ENCODE measurements around the gene PCNX3. TPM values are rescaled to one million over a fixed set of nuclear protein-coding genes. Genes with fewer than 3 reads are reported as not detected.
"Not testable (repeated sequence)": the region's sequence is repeated elsewhere in the genome, so short reads cannot be mapped to it uniquely, and the experiment has no call there.

Gene PCNX3
- total RNA-seq, 2 donors from 2014 or later: 16.1 to 21.8 TPM

DNA sequence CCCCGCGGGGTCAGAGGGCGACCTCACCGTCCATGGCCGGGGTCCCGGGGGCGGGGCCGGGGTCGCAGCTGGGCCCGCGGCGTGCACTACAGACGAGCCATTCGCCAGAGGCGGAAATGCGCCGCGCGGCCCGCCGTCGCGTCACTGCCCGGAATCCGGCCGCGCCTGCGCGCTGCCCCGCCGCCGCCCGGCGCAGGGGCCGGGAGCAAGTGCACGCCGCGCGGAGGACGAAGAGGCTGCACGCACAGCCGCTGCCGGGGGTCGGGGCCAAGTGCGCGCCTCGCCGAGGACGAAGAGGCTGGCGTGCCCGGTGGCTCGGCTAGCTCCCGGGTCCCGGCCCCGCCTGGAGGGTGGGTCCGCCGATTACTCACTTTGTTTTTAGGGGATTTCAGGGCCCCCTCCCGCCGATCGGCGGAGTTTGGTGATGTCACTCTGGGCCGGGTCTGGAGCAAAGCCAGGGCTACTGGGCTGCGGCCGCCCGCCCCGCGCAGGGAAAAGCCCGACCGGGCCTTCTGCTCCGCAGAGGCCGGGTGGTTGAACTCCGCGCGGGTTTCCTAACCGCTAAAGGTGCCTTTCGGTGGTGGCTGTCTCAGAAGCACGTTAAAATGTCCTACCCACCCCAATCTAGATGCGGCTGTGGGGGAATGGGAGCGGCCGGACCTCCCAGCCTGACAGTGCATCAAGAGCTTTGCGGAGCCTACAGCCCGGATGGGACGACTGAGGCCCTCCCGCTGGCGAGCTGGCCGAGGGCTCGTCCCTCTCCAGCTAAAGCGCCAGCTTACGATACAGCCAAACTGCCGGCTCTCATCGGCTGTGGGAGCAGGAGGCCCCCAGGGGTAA is 47.4 kb downstream of the PCNX3 start, which contains the start of gene RELA:
Gene RELA, minus strand, starts transcription at position 118 of the 840 bp plus-strand sequence. Its CDS starts 84 bp downstream, at position 34.
- Histone ChIP-seq H3K36me3 (peaks cover 35% of the 10 kb centered on the region), H3K9me3 (no peaks in the 10 kb centered on the region), H3K4me1 (peaks cover 0 to 40% of the 10 kb centered on the region in 2 donors), H3K4me3 (peak within 1 kb of the TSS; percentile 71 to 96), H3K27ac (peak within 1 kb of the TSS; percentile 99 to 100), H3K27me3 (no peaks in the 10 kb centered on the region)
- TF ChIP-seq, protein P1, sequence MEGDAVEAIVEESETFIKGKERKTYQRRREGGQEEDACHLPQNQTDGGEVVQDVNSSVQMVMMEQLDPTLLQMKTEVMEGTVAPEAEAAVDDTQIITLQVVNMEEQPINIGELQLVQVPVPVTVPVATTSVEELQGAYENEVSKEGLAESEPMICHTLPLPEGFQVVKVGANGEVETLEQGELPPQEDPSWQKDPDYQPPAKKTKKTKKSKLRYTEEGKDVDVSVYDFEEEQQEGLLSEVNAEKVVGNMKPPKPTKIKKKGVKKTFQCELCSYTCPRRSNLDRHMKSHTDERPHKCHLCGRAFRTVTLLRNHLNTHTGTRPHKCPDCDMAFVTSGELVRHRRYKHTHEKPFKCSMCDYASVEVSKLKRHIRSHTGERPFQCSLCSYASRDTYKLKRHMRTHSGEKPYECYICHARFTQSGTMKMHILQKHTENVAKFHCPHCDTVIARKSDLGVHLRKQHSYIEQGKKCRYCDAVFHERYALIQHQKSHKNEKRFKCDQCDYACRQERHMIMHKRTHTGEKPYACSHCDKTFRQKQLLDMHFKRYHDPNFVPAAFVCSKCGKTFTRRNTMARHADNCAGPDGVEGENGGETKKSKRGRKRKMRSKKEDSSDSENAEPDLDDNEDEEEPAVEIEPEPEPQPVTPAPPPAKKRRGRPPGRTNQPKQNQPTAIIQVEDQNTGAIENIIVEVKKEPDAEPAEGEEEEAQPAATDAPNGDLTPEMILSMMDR (IDR thresholded peaks at IDR 0.05): no peak
- DNase-seq (ENCODE audit: low spot score): peak; percentile 94

DNA sequence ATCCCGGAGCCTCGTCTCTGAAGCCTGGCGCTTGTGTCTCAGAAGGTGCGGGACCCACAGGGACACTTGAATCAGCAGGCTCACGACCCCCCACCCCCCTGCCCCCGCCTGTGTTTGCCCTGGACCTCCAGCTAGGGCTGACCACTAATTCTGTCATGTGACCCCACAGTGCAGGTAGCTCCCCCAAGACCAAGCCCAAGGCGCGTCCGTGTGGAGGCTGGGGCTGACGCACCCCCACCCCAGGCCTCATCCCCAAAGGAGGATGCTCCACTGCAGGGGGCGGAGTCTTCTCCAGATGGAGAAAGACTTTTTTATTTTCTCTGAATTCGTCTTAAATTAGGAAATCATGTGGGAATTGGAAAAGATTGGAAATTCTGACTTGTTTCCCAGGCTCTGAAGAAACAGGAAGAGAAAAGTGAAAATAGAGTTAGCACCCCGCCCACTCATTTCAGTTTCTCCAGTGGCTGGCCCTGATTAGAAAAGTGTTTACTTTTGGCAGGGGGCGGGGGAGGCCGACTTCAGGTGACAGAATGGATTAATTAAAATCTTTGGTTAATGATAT is 48.1 kb downstream of the PCNX3 start:
- Histone ChIP-seq H3K27me3 (no peaks in the 10 kb centered on the region), H3K9me3 (no peaks in the 10 kb centered on the region), H3K36me3 (peaks cover 28% of the 10 kb centered on the region), H3K4me1 (peaks cover 0 to 40% of the 10 kb centered on the region in 2 donors), H3K27ac (peak overlapping the region; percentile 99 to 100), H3K4me3 (peak overlapping the region; percentile 71 to 96)
- TF ChIP-seq, protein P1 (IDR thresholded peaks at IDR 0.05): no peak
- no peak for DNase-seq (ENCODE audit: low spot score)

DNA sequence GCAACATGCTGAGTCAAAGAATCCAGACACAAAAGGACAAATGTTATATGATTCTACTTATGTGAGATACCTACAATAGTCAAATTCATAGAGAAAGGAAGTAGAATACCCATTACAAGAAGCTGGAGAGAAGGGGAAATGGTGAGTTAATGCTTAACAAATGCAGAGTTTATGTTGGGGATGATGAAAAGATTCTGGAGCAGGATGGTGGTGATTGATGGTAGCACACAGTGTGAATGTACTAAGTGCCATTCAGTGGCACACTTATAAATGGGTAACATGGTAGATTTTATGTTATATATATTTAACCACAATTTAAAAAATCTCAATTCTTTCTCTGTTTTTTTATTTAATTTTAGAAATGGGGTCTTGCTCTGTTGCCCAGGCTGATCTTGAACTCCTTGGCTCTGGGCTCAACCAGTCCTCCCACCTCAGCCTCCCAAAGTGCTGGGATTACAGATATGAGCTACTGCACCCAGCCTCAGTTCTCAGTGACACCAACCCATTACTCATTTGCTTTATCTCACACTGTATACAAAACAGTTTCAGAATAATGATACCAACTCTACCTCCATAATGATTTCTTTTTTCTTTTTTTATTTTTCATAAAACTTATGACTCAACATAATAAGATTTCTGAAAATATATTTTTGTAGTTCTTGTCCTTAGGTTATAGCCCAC is 56.7 kb downstream of the PCNX3 start:
- H3K4me3 ChIP-seq: no peak overlapping the region
- DNase-seq (ENCODE audit: low spot score): no peak
- no peaks in the 10 kb centered on the region for H3K36me3 ChIP-seq
- TF ChIP-seq, protein P1 (IDR thresholded peaks at IDR 0.05): no peak
- no peak overlapping the region for H3K27ac ChIP-seq
- no peaks in the 10 kb centered on the region for H3K4me1 ChIP-seq
- no peaks in the 10 kb centered on the region for H3K27me3 ChIP-seq
- H3K9me3 ChIP-seq: no peaks in the 10 kb centered on the region

DNA sequence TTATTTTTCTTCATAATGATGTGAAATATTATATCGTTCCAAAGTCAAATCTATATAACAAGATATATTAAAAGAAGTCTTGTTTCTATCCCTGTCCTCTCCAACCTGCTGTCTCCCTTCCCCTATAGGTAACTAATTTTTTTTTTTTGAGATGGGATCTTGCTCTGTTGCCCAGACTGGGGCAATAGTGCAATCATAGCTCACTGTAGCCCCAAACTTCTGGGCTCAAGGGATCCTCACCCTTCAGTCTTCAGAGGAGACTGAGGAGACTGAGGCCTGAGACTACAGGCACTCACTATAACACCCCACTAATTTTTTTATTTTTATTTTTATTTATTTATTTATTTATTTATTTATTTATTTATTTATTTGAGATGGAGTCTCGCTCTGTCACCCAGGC is 57.4 kb downstream of the PCNX3 start:
- TF ChIP-seq, protein P1 (IDR thresholded peaks at IDR 0.05): no peak
- no peak overlapping the region for H3K4me3 ChIP-seq
- no peaks in the 10 kb centered on the region for H3K4me1 ChIP-seq

DNA sequence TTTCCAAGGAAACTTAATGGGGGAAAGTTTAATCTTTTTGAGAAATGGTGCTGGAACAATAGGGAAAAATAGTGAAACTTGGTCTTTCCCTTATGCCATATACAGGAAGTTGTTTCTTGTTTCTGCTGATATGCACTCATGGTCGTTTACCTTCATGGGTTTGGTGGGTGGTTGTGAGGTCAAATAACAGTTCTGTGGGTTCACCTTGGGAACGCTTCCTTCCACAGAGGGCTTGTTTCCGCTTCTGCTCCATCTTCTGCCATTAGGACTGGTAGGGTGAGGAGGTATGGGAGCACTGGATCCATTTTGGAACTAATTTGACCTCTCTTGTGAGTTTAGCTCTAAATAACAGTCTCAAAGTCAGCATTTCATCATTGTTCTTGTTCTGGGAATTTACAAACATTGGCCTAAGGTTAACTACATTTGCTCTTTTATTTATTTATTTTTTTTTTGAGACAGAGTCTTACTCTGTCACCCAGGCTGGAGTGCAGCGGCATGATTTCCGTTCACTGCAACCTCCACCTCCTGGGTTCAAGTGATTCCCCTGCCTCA is 64.7 kb downstream of the PCNX3 start:
- H3K27me3 ChIP-seq: no peaks in the 10 kb centered on the region
- H3K9me3 ChIP-seq: no peaks in the 10 kb centered on the region
- H3K4me1 ChIP-seq: no peaks in the 10 kb centered on the region
- no peak overlapping the region for H3K4me3 ChIP-seq
- TF ChIP-seq, protein P1 (IDR thresholded peaks at IDR 0.05): no peak
- H3K36me3 ChIP-seq: no peaks in the 10 kb centered on the region
- no peak for DNase-seq (ENCODE audit: low spot score)
- no peak overlapping the region for H3K27ac ChIP-seq

More for the DNA sequence above, 57.4 kb downstream of the PCNX3 start:
- Histone ChIP-seq H3K36me3 (no peaks in the 10 kb centered on the region), H3K9me3 (no peaks in the 10 kb centered on the region), H3K27me3 (no peaks in the 10 kb centered on the region), H3K27ac (no peak overlapping the region)
- no peak for DNase-seq (ENCODE audit: low spot score)

DNA sequence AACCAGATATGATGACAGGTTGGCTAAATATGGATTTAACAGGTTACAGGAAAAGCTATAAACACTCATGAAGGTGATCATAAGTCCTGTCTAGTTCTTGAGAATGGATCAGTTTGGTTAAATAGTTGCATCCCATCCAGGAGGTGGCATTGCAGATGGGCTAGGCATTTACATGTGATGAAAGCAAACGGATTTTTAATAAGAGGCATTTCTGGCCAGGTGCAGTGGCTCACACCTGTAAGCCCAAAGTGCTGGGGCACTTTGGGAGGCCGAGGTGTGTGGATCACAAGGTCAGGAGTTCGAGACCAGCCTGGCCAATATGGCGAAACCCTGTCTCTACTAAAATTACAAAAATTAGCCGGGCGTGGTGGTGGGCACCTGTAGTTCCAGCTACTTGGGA is 67.9 kb downstream of the PCNX3 start:
- DNase-seq (ENCODE audit: low spot score); H3K27me3 ChIP-seq; H3K4me3 ChIP-seq; H3K9me3 ChIP-seq; H3K36me3 ChIP-seq; H3K4me1 ChIP-seq; H3K27ac ChIP-seq: not testable (repeated sequence)
